H1 (cell line): ENCODE data around the gene WASL. TPM values are rescaled to one million over a fixed set of nuclear protein-coding genes. Genes with fewer than 3 reads are reported as not detected.

Experiments
- CTCF ChIA-PET: fragments of 300-600 bp; sonication (Branson Sonifier 250); formaldehyde crosslinking; loops from one replicate; lab custom pipeline; 2021; ENCODE audit not compliant: partially characterized antibody; lab: Charles Lee
- POLR2A ChIA-PET: fragments of 300-600 bp; sonication (Branson Sonifier 250); formaldehyde crosslinking; loops from one replicate; lab custom pipeline; 2021; ENCODE audit warnings: inconsistent platforms; ENCODE audit not compliant: partially characterized antibody; lab: Charles Lee
- DNase-seq, 2 experiments: peaks; one replicate each; pipeline versions ENCODE4 v3.0.0 to v3.0.0-alpha.2; 2010 to 2022; ENCODE audit warnings: low spot score in 2 of 2, low read depth in 1 of 2, mixed read lengths in 1 of 2
- FAIRE-seq: peaks from 2 replicates; lab custom pipeline; 2011; peaks lifted over from hg19 to GRCh38; lab: Jason Lieb, UNC
- H2AFZ ChIP-seq: 2 replicates; pipeline ENCODE4 v1.8.1; 2012; ENCODE audit warnings: low read length, inconsistent platforms
- H2AK5ac ChIP-seq: 2 replicates; pipeline ENCODE4 v1.6.1; 2013; ENCODE audit warnings: low read depth, low read length
- H2BK120ac ChIP-seq: replicated peaks from 2 replicates; pipeline ENCODE3; 2013; ENCODE audit warnings: low read depth, low read length, inconsistent platforms
- H2BK12ac ChIP-seq: 2 replicates; pipeline ENCODE4 v1.6.1; 2013; ENCODE audit warnings: low read depth, low read length
- H2BK15ac ChIP-seq: 2 replicates; pipeline ENCODE4 v1.6.1; 2013; ENCODE audit warnings: low read length
- H2BK20ac ChIP-seq: 2 replicates; pipeline ENCODE4 v1.6.1; 2013; ENCODE audit warnings: low read length
- H2BK5ac ChIP-seq: 2 replicates; pipeline ENCODE4 v1.6.1; 2013; ENCODE audit warnings: low read depth, low read length
- H3K14ac ChIP-seq: 2 replicates; pipeline ENCODE4 v1.6.1; 2013; ENCODE audit warnings: inconsistent platforms; ENCODE audit not compliant: insufficient read length
- H3K18ac ChIP-seq: 2 replicates; pipeline ENCODE4 v1.6.1; 2013; ENCODE audit warnings: low read length; ENCODE audit errors: extremely low read depth
- H3K23ac ChIP-seq: 2 replicates; pipeline ENCODE4 v1.6.1; 2013; ENCODE audit warnings: inconsistent platforms; ENCODE audit not compliant: insufficient read length
- H3K23me2 ChIP-seq: 2 replicates; pipeline ENCODE4 v1.6.1; 2013; ENCODE audit warnings: low read depth, low read length
- H3K27ac ChIP-seq: 2 replicates; pipeline ENCODE4 v1.6.1; 2011; ENCODE audit warnings: low read depth, low read length, inconsistent platforms
- H3K27me3 ChIP-seq, 4 experiments: replicated peaks in 1 of 4; 1 replicate in 1 of 4; 2 replicates in 3 of 4; pipeline versions ENCODE4 v1.6.1 to v1.8.1; 2011 to 2013; ENCODE audit warnings: low read length in 3 of 4, mild to moderate bottlenecking in 3 of 4, inconsistent platforms in 2 of 4, mixed read lengths in 2 of 4, moderate library complexity in 1 of 4; ENCODE audit not compliant: control insufficient read depth in 3 of 4, insufficient read depth in 3 of 4; ENCODE audit errors: extremely low read depth in 1 of 4
- H3K36me3 ChIP-seq, 4 experiments: 2 replicates each; pipeline versions ENCODE4 v1.6.1 to v1.8.1; 2011 to 2013; ENCODE audit warnings: mild to moderate bottlenecking in 4 of 4, low read length in 3 of 4, moderate library complexity in 2 of 4, control low read depth in 1 of 4, inconsistent platforms in 1 of 4; ENCODE audit not compliant: insufficient read depth in 4 of 4, control insufficient read depth in 2 of 4
- H3K4ac ChIP-seq: replicated peaks from 2 replicates; pipeline ENCODE3; 2013; ENCODE audit warnings: low read length, low read depth, mixed read lengths, inconsistent platforms; ENCODE audit not compliant: insufficient read length
- H3K4me1 ChIP-seq, 4 experiments: replicated peaks in 1 of 4; 1 replicate in 1 of 4; 2 replicates in 3 of 4; pipeline versions ENCODE4 v1.6.1 to v1.8.1; 2011 to 2013; ENCODE audit warnings: low read length in 3 of 4, inconsistent platforms in 2 of 4, mixed read lengths in 1 of 4; ENCODE audit not compliant: insufficient read depth in 4 of 4, control insufficient read depth in 3 of 4
- H3K4me2 ChIP-seq, 2 experiments: 2 replicates each; pipeline versions ENCODE4 v1.6.1 to v1.8.1; 2011 to 2013; ENCODE audit warnings: low read depth in 2 of 2, low read length in 2 of 2, control low read depth in 1 of 2, inconsistent platforms in 1 of 2, mild to moderate bottlenecking in 1 of 2; ENCODE audit not compliant: insufficient read depth in 1 of 2
- H3K4me3 ChIP-seq, 4 experiments: fragments of 200-600, 300-600 bp in 1 of 4; sonication (generic), shearing (Covaris generic), sonication (Bioruptor Twin) in 1 of 4; 2 replicates each; pipeline versions ENCODE4 v1.5.1 to v1.8.1; 2011 to 2016; ENCODE audit warnings: low read length in 4 of 4, low read depth in 3 of 4, control low read depth in 2 of 4, inconsistent platforms in 2 of 4, mild to moderate bottlenecking in 2 of 4, mixed read lengths in 1 of 4, moderate library complexity in 1 of 4; ENCODE audit not compliant: insufficient read depth in 2 of 4; ENCODE audit errors: extremely low read depth in 1 of 4
- H3K56ac ChIP-seq: replicated peaks from 2 replicates; pipeline ENCODE3; 2013; ENCODE audit warnings: low read depth, mild to moderate bottlenecking, mixed read lengths, low read length, inconsistent platforms; ENCODE audit not compliant: insufficient read length
- H3K79me1 ChIP-seq: 2 replicates; pipeline ENCODE4 v1.6.1; 2013; ENCODE audit warnings: low read depth, low read length, control low read depth
- H3K79me2 ChIP-seq, 2 experiments: 2 replicates each; pipeline versions ENCODE4 v1.6.1 to v1.8.1; 2012 to 2013; ENCODE audit warnings: low read length in 2 of 2, mild to moderate bottlenecking in 2 of 2, inconsistent platforms in 1 of 2; ENCODE audit not compliant: insufficient read depth in 2 of 2, control insufficient read depth in 1 of 2
- H3K9ac ChIP-seq, 4 experiments: replicated peaks in 1 of 4; 1 replicate in 1 of 4; 2 replicates in 3 of 4; pipeline versions ENCODE4 v1.6.1 to v1.8.1; 2011 to 2013; ENCODE audit warnings: low read depth in 3 of 4, low read length in 3 of 4, control low read depth in 2 of 4, mild to moderate bottlenecking in 2 of 4, moderate library complexity in 2 of 4, inconsistent platforms in 1 of 4; ENCODE audit errors: extremely low read depth in 1 of 4
- H3K9me3 ChIP-seq, 2 experiments: 2 replicates each; pipeline versions ENCODE4 v1.6.1 to v1.8.1; 2012 to 2013; ENCODE audit warnings: mild to moderate bottlenecking in 2 of 2, moderate library complexity in 2 of 2, control low read depth in 1 of 2, inconsistent platforms in 1 of 2, low read depth in 1 of 2, low read length in 1 of 2, mixed read lengths in 1 of 2; ENCODE audit not compliant: insufficient read depth in 2 of 2
- H4K20me1 ChIP-seq, 2 experiments: replicated peaks in 1 of 2; 2 replicates each; pipeline versions ENCODE3 to v1.8.1; 2011 to 2013; ENCODE audit warnings: inconsistent platforms in 2 of 2, low read length in 2 of 2, mild to moderate bottlenecking in 1 of 2; ENCODE audit not compliant: insufficient read depth in 2 of 2, control insufficient read depth in 1 of 2
- H4K5ac ChIP-seq: 2 replicates; pipeline ENCODE4 v1.6.1; 2013; ENCODE audit warnings: low read length, low read depth, mixed read lengths, inconsistent platforms; ENCODE audit not compliant: insufficient read length
- H4K8ac ChIP-seq: 2 replicates; pipeline ENCODE4 v1.8.0; 2013; ENCODE audit warnings: mild to moderate bottlenecking, moderate library complexity, low read length, inconsistent platforms; ENCODE audit not compliant: insufficient read depth; ENCODE audit errors: extremely low read depth
- H4K91ac ChIP-seq: replicated peaks from 2 replicates; pipeline ENCODE3; 2013; ENCODE audit warnings: low read length, mixed read lengths, inconsistent platforms; ENCODE audit not compliant: insufficient read length
- E2F6 ChIP-seq: IDR thresholded peaks from 2 replicates; pipeline ENCODE4 v1.6.1; 2012; ENCODE audit warnings: inconsistent platforms
- JUND ChIP-seq: IDR thresholded peaks from 2 replicates; pipeline ENCODE4 v1.6.1; 2011; ENCODE audit warnings: mild to moderate bottlenecking, improper control_type of control experiment, low read length
- WGBS, 2 experiments: shearing (Covaris generic) in 1 of 2; methylation state at CpG; one replicate each; pipeline versions ENCODE4 v1.1.6 to v1.1.7; 2013 to 2015; ENCODE audit warnings: low lambda C conversion rate in 2 of 2, mixed read lengths in 2 of 2, inconsistent platforms in 1 of 2, low coverage in 1 of 2, missing lambda C conversion rate in 1 of 2; ENCODE audit not compliant: insufficient replicate concordance in 2 of 2, insufficient coverage in 1 of 2, insufficient read length in 1 of 2; ENCODE audit errors: extremely low coverage in 1 of 2, missing lambda C conversion rate in 1 of 2; 5-methylcytosine and 5-hydroxymethylcytosine counted together
- polyA plus RNA-seq, 7 experiments: library from polyadenylated mRNA; depleted of rRNA in 3 of 7; stranded (reverse) in 5 of 7; unstranded in 2 of 7; fragments of >200 nt in 5 of 7; fragments of 200-250 nt in 2 of 7; gene quantifications; 1 replicate in 5 of 7; 2 replicates in 1 of 7; 4 replicates in 1 of 7; pipeline versions ENCODE4 v1.2.1 to v1.2.3, GENCODE V29; 2011 to 2013; ENCODE audit warnings: missing spikeins in 2 of 7, mixed read lengths in 2 of 7
- total RNA-seq: library from RNA; stranded (reverse); fragmentation: NEBNext Ultra II Directional; extraction: Animal tissue kit (Norgen Biotek cat#: 25700); gene quantifications from 2 replicates; pipeline ENCODE4 v1.2.1, GENCODE V29; 2021

Gene WASL
- total and polyA plus RNA-seq, 2 of the 8 experiments (the other 6 are each of a cell fraction or from before 2014, with no cell fraction given), result 7.7 to 38.9 TPM

GRCh38 chr7:123666492-123666891 lies 82.3 kb downstream of the WASL start:
- Histone ChIP-seq H4K8ac (no peak overlapping the region), H3K14ac (no peak overlapping the region), H3K36me3 (no peaks in the 10 kb centered on the region), H3K27ac (no peak overlapping the region), H3K79me1 (no peaks in the 10 kb centered on the region), H2BK20ac (no peak overlapping the region), H2BK120ac (no peak overlapping the region), H3K18ac (no peak overlapping the region), H3K27me3 (no peaks in the 10 kb centered on the region), H2AFZ (no peak overlapping the region), H3K79me2 (no peaks in the 10 kb centered on the region), H3K4me3 (no peak overlapping the region), H2BK15ac (no peak overlapping the region), H4K91ac (no peak overlapping the region), H3K4me2 (no peak overlapping the region), H3K9ac (no peak overlapping the region), H3K9me3 (peaks cover 0 to 2% of the 10 kb centered on the region in 2 experiments; a peak in 1 of 4 replicates), H2AK5ac (no peak overlapping the region), H2BK12ac (no peak overlapping the region), H3K56ac (no peak overlapping the region), H3K23ac (no peak overlapping the region), H3K4ac (no peak overlapping the region), H4K5ac (no peak overlapping the region), H3K23me2 (no peaks in the 10 kb centered on the region), H2BK5ac (no peak overlapping the region), H4K20me1 (no peaks in the 10 kb centered on the region), H3K4me1 (0 out of 7 replicates have a peak, but pooled peaks cover 0 to 3% (median 0%) of the 10 kb centered on the region in 4 experiments)
- no peak for FAIRE-seq
- ChIA-PET CTCF (interaction anchor here (0.6 to 2.5 kb wide), 9 partner anchors 9 to 132 kb away, joined by 3 to 10 read pairs (median 3); partner anchors contain the start of gene LMOD2), POLR2A (interaction anchor here (1.5 kb wide), 1 partner anchor 22 kb away, joined by 4 read pairs; no protein-coding TSS in a partner anchor)
- WGBS, 2 experiments, result 86% methylated on average over 1 of the region's 1 CpG; no CpG with 5 or more reads in 1 of the 2 experiments
- DNase-seq, result no peak
- TF ChIP-seq JUND (no peak), E2F6 (no peak)
